Measurements from ENCODE around the gene MTG2.

- no peak for TF ChIP-seq CTCF (conservative IDR thresholded peaks at IDR 0.05; ENCODE audit: low read depth, low read length)
- TF ChIP-seq EZH2 (IDR thresholded peaks at IDR 0.05; ENCODE audit: low read length, unreplicated experiment), result no peak
- TF ChIP-seq EZH2phosphoT487 (IDR thresholded peaks at IDR 0.05; ENCODE audit: borderline replicate concordance, low read length), result no peak
These were observed 27.6 kb downstream of the MTG2 start for GRCh38 chr20:62210496-62210855.

Data from PC-3 (cell line).